GM12891 (cell line): ENCODE results near the gene ULBP3.
"Not testable (repeated sequence)": the region's sequence is repeated elsewhere in the genome, so short reads cannot be mapped to it uniquely, and the experiment has no call there.

ENCODE experiments used
- PAX5 ChIP-seq: IDR thresholded peaks from 2 replicates; pipeline ENCODE4 v1.6.1; 2011; ENCODE audit warnings: low read length, moderate library complexity, mild to moderate bottlenecking; ENCODE audit not compliant: insufficient read depth, severe bottlenecking
- POLR2A ChIP-seq: IDR thresholded peaks from 2 replicates; pipeline ENCODE4 v1.6.1; 2011; ENCODE audit warnings: low read depth, low read length, control low read depth
- POLR2AphosphoS5 ChIP-seq: IDR thresholded peaks from 2 replicates; pipeline ENCODE4 v1.6.1; 2011; ENCODE audit warnings: low read depth, low read length, control low read depth
- POU2F2 ChIP-seq: IDR thresholded peaks from 2 replicates; pipeline ENCODE4 v1.6.1; 2011; ENCODE audit warnings: low read depth, mild to moderate bottlenecking, control low read depth, low read length, moderate library complexity
- SPI1 ChIP-seq: IDR thresholded peaks from 2 replicates; pipeline ENCODE4 v1.6.1; 2011; ENCODE audit warnings: low read depth, low read length, control low read depth
- TAF1 ChIP-seq: IDR thresholded peaks from 2 replicates; pipeline ENCODE4 v1.6.1; 2011; ENCODE audit warnings: low read depth, low read length, control low read depth

- not testable (repeated sequence) for TF ChIP-seq POLR2AphosphoS5, POLR2A, TAF1, SPI1, PAX5, POU2F2
These were observed 47.1 kb downstream of the ULBP3 start for GRCh38 chr6:150021870-150022269.
